GM21529 (cell line): Measurements from ENCODE around the gene GCN1.
A peak's percentile ranks its signal among the peaks of the same experiment; 100 is the strongest.
"Not testable (repeated sequence)": the region's sequence is repeated elsewhere in the genome, so short reads cannot be mapped to it uniquely, and the experiment has no call there.

Source experiments
- ATAC-seq: cut with Tn5 transposase; IDR thresholded peaks from one replicate; pipeline ENCODE4 v1.9.1; 2021; ENCODE audit not compliant: unreplicated experiment

GCN1 gene

GRCh38 chr12:120194534-120195395 lies at the start of gene GCN1:
Gene GCN1, minus strand, starts transcription at chr12:120194715. Its CDS starts 18 bp downstream, at chr12:120194697.
- peak; percentile 73 for ATAC-seq

- no peak for ATAC-seq
Observed at GRCh38 chr12:120242971-120243699, 48.6 kb upstream of the GCN1 start.

- ATAC-seq: no peak
Observed at GRCh38 chr12:120242275-120242799, 47.8 kb upstream of the GCN1 start.

- ATAC-seq: no peak
Observed at GRCh38 chr12:120241561-120242274, 47.2 kb upstream of the GCN1 start.

GRCh38 chr12:120240495-120240833 lies 45.9 kb upstream of the GCN1 start:
- no peak for ATAC-seq

- no peak for ATAC-seq
Observed at GRCh38 chr12:120239776-120240494, 45.4 kb upstream of the GCN1 start.

- no peak for ATAC-seq
Observed at GRCh38 chr12:120238839-120239445, 44.4 kb upstream of the GCN1 start.

- ATAC-seq: no peak
Observed at GRCh38 chr12:120238217-120238616, 43.7 kb upstream of the GCN1 start.

- ATAC-seq: no peak
Observed at GRCh38 chr12:120237360-120238171, 43.1 kb upstream of the GCN1 start.

GRCh38 chr12:120236809-120237208 lies 42.3 kb upstream of the GCN1 start:
- not testable (repeated sequence) for ATAC-seq

GRCh38 chr12:120235369-120236323 lies 41.1 kb upstream of the GCN1 start:
- no peak for ATAC-seq

- no peak for ATAC-seq
Observed at GRCh38 chr12:120234643-120235368, 40.3 kb upstream of the GCN1 start.

- no peak for ATAC-seq
Observed at GRCh38 chr12:120231316-120232011, 36.9 kb upstream of the GCN1 start.

GRCh38 chr12:120230974-120231315 lies 36.4 kb upstream of the GCN1 start:
- no peak for ATAC-seq

GRCh38 chr12:120230326-120230973 lies 35.9 kb upstream of the GCN1 start:
- no peak for ATAC-seq

GRCh38 chr12:120229487-120230325 lies 35.2 kb upstream of the GCN1 start:
- ATAC-seq: no peak
